GM18526 (cell line): ENCODE data around the gene KIAA1328.

Experiments used
- POLR2A ChIP-seq: IDR thresholded peaks from 3 replicates; pipeline ENCODE4 v1.6.1; 2011; ENCODE audit not compliant: insufficient read length; ENCODE audit errors: extremely low read depth

The KIAA1328 gene

GRCh38 chr18:36849288-36850006, 20.5 kb downstream of the KIAA1328 start:
- TF ChIP-seq POLR2A = no peak

GRCh38 chr18:36850527-36851201, 21.7 kb downstream of the KIAA1328 start:
- TF ChIP-seq POLR2A = no peak

- TF ChIP-seq POLR2A = no peak
Observed at GRCh38 chr18:36851202-36851590, 22.3 kb downstream of the KIAA1328 start.

- no peak for TF ChIP-seq POLR2A
Observed at GRCh38 chr18:36856815-36857214, 27.9 kb downstream of the KIAA1328 start.

GRCh38 chr18:36862182-36862581, 33.3 kb downstream of the KIAA1328 start:
- no peak for TF ChIP-seq POLR2A

- TF ChIP-seq POLR2A = no peak
Observed at GRCh38 chr18:36867056-36867455, 38.1 kb downstream of the KIAA1328 start.

- TF ChIP-seq POLR2A = no peak
Observed at GRCh38 chr18:36871801-36872200, 42.9 kb downstream of the KIAA1328 start.

GRCh38 chr18:36872329-36872728, 43.4 kb downstream of the KIAA1328 start:
- no peak for TF ChIP-seq POLR2A

- TF ChIP-seq POLR2A = no peak
Observed at GRCh38 chr18:36885981-36886380, 57.1 kb downstream of the KIAA1328 start.

- TF ChIP-seq POLR2A = no peak
Observed at GRCh38 chr18:36887114-36887513, 58.2 kb downstream of the KIAA1328 start.

- no peak for TF ChIP-seq POLR2A
Observed at GRCh38 chr18:36887864-36888263, 58.9 kb downstream of the KIAA1328 start.

- no peak for TF ChIP-seq POLR2A
Observed at GRCh38 chr18:36888778-36889177, 59.9 kb downstream of the KIAA1328 start.

GRCh38 chr18:36889321-36889720, 60.4 kb downstream of the KIAA1328 start:
- TF ChIP-seq POLR2A = no peak

GRCh38 chr18:36889742-36890141, 60.8 kb downstream of the KIAA1328 start:
- no peak for TF ChIP-seq POLR2A

- TF ChIP-seq POLR2A = no peak
Observed at GRCh38 chr18:36890598-36890997, 61.7 kb downstream of the KIAA1328 start.

GRCh38 chr18:36893227-36893626, 64.3 kb downstream of the KIAA1328 start:
- TF ChIP-seq POLR2A = no peak

- TF ChIP-seq POLR2A = no peak
Observed at GRCh38 chr18:36895606-36896005, 66.7 kb downstream of the KIAA1328 start.

- no peak for TF ChIP-seq POLR2A
Observed at GRCh38 chr18:36897253-36897652, 68.3 kb downstream of the KIAA1328 start.
